ENCODE measurements around the gene CYP26A1.

Gene CYP26A1

GRCh38 chr10:93123766-93124165, 50.1 kb downstream of the CYP26A1 start:
- DNase-seq: no peak

- DNase-seq: no peak
These were observed 51.1 kb downstream of the CYP26A1 start for GRCh38 chr10:93124580-93125318.

GRCh38 chr10:93125966-93126365, 52.3 kb downstream of the CYP26A1 start:
- DNase-seq: no peak

- no peak for DNase-seq
These were observed 52.9 kb downstream of the CYP26A1 start for GRCh38 chr10:93126483-93127052.
